HAP-1 (cell line): ENCODE data around the gene PDGFD.

ENCODE experiments used
- DNase-seq, 2 experiments: peaks; one replicate each; pipeline ENCODE4 v3.0.0-alpha.2; 2016 to 2020; ENCODE audit warnings: low spot score in 2 of 2
- H3K27me3 ChIP-seq: fragments of 250-450 bp; sonication (Bioruptor Pico); 2 replicates; pipeline ENCODE4 v1.5.1; 2020; ENCODE audit warnings: low read depth, mild to moderate bottlenecking, moderate library complexity
- H3K36me3 ChIP-seq: fragments of 250-450 bp; sonication (Bioruptor Pico); replicated peaks from 2 replicates; pipeline ENCODE4 v1.5.1; 2020; ENCODE audit warnings: mild to moderate bottlenecking
- H3K4me1 ChIP-seq: fragments of 250-450 bp; sonication (Bioruptor Pico); 2 replicates; pipeline ENCODE4 v1.5.1; 2020; ENCODE audit warnings: mild to moderate bottlenecking
- H3K4me3 ChIP-seq: fragments of 250-450 bp; sonication (Bioruptor Pico); 2 replicates; pipeline ENCODE4 v1.5.1; 2020; ENCODE audit warnings: mild to moderate bottlenecking, moderate library complexity
- H3K9me3 ChIP-seq: fragments of 250-450 bp; sonication (Bioruptor Pico); 2 replicates; pipeline ENCODE4 v1.5.1; 2020; ENCODE audit warnings: mild to moderate bottlenecking, moderate library complexity
- in situ Hi-C: fragments of 300-500 bp; cut with MboI; formaldehyde crosslinking; loops from 3 replicates; pipeline ENCODE4 v1.14.3; 2020; ENCODE audit warnings: low sequenced_read_pairs, inconsistent platforms, mixed read lengths

PDGFD gene

DNA sequence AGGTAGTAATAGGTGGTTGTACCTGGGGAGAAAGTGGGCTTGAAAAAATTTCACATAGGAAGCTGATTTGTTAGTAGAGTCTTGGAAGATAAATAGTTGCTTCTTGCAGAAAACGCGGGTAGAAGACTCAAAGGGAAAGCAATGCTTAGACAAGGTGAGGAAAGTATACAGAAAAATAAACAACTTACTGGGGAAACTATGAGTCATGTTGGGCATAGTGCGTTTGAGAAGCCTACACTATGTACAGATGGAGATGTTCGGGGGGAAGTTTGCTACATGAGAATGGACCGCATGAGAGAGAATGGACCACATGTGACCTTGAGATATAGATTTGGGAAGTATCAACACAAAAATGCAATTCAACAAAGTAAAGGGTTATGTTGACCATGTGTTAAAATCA, 214.2 kb downstream of the PDGFD start:
- no peaks in the 10 kb centered on the region for H3K4me1 ChIP-seq
- no peak for DNase-seq
- no peaks in the 10 kb centered on the region; the same call in 1 of the 2 replicates for H3K27me3 ChIP-seq
- H3K36me3 ChIP-seq: no peaks in the 10 kb centered on the region
- H3K9me3 ChIP-seq: no peaks in the 10 kb centered on the region
- H3K4me3 ChIP-seq: no peak overlapping the region
- in situ Hi-C loops: no loop called here

DNA sequence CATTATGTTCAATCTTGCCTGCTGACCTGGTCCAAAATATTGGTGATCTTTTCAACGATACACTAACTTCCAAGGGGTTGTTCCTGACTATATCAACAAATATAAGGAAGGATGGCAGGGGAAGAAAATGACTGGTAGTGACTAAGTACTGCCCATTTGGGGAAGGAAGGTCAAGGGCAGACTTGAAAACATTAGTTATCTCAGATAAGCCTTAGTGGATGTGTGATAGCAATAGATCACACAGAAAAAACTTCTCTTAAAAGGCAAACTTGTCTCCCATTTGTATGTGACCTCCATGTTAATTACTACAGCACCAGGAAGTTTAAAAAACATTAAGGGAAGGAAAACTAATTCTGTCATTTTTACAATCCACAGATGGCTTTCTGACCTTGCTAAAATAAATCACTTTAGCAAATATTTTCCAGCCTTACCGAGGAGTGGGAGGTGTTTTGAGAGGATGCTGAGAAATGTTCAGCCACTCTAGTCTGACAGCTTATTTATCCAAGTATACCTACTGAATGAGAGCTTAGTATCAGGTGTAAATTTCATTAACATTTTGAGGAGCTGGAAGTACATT, 215.7 kb downstream of the PDGFD start:
- in situ Hi-C loops: no loop called here
- no peak overlapping the region for H3K4me3 ChIP-seq
- no peaks in the 10 kb centered on the region for H3K4me1 ChIP-seq
- no peaks in the 10 kb centered on the region for H3K36me3 ChIP-seq
- DNase-seq: no peak
- no peaks in the 10 kb centered on the region for H3K9me3 ChIP-seq
- H3K27me3 ChIP-seq: no peaks in the 10 kb centered on the region; the same call in 1 of the 2 replicates

DNA sequence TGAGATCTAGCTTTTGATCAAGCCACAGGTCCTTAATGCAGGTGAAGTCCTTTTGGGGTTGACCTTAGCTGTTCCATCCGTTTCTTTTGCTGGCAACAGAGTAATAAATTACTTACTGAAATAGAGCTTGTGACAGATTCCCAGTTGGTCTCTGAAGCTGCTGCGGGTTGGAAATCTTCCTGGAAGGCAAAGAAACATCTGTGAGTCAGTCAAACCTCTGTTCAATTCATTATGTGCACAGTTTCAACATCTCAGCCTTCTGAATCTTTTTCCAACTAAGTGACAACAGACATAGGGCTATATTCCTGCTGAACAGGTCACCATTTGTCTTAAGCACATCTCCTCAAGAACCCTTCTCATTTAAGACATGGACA, 216.4 kb downstream of the PDGFD start:
- H3K36me3 ChIP-seq: no peaks in the 10 kb centered on the region

DNA sequence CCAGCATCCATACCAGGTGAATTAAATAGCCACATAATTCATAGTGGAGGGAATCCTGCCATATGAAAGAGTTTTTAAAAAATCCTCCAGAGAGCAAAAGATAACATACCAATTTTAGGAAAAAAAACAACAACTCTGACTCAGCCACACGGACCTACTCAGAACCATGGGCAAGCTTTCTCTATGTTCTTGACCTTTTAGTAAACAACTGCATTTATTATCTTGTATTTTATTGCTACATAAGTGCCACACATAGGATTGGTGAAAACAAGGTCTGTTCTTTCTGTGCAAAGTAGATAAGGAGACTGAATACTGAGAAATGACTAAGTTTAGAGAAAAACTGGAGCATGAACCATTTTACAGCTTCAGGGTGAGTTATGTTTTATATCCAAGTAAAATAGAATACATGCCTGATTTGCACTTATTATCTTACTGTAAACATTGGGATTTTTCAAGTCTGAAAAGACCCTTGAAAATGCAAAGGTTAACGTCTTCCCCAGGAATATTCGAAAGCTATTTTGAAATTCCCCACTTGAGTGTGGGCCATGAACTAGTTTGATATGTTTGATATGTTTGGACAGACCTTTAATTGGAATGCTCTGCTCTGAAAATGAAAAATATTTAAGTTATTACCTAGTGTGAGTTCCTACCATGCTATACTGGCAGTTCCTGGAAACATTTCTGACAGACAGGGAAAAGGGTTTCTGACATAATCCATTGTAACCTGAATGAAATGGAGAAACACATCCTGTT, 217.0 kb downstream of the PDGFD start:
- no peak for DNase-seq
- in situ Hi-C loops: no loop called here

More for the DNA sequence above, 216.4 kb downstream of the PDGFD start:
- Histone ChIP-seq H3K4me1 (no peaks in the 10 kb centered on the region), H3K9me3 (no peaks in the 10 kb centered on the region), H3K4me3 (no peak overlapping the region), H3K27me3 (no peaks in the 10 kb centered on the region; the same call in 1 of the 2 replicates)
- in situ Hi-C loops: no loop called here
- no peak for DNase-seq

DNA sequence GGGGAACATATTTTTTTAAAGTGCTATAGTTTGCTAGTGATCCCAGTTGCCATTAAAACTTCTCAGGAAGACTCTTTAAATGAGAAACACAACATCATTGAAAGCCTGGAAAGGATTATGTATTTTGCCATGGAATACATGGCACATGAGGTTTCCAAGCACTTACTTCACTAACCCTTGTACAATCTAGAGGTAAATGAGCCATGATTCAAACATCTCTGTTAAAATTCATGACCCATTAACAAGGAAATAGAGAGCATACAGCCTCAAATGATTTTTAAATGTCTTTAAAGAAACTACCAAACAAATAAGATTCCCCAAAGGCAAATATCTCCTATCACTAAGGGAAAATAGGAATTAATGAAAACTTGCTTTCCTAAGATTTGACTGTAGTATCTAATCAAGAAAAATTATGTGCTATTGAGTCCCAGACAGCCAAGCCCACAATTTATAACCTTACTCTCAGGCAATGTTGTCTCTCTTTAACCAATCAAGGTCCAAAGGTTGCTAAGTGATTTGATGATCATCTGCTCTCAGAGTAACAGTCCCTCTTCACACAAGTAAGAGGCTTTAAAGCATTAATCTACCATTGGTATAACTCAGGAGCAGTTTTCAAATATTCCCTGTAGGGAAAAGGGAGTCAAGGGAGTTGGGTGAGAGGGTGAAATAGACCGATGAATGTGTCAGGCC, 219.6 kb downstream of the PDGFD start:
- H3K4me1 ChIP-seq: no peaks in the 10 kb centered on the region
- DNase-seq: no peak
- H3K27me3 ChIP-seq: no peaks in the 10 kb centered on the region; the same call in 1 of the 2 replicates
- H3K4me3 ChIP-seq: no peak overlapping the region
- no peaks in the 10 kb centered on the region for H3K36me3 ChIP-seq
- no peaks in the 10 kb centered on the region for H3K9me3 ChIP-seq
- in situ Hi-C loops: no loop called here

More for the DNA sequence above, 217.0 kb downstream of the PDGFD start:
- H3K27me3 ChIP-seq: no peaks in the 10 kb centered on the region; the same call in 1 of the 2 replicates
- H3K36me3 ChIP-seq: no peaks in the 10 kb centered on the region
- no peaks in the 10 kb centered on the region for H3K9me3 ChIP-seq
- no peaks in the 10 kb centered on the region for H3K4me1 ChIP-seq
- no peak overlapping the region for H3K4me3 ChIP-seq

DNA sequence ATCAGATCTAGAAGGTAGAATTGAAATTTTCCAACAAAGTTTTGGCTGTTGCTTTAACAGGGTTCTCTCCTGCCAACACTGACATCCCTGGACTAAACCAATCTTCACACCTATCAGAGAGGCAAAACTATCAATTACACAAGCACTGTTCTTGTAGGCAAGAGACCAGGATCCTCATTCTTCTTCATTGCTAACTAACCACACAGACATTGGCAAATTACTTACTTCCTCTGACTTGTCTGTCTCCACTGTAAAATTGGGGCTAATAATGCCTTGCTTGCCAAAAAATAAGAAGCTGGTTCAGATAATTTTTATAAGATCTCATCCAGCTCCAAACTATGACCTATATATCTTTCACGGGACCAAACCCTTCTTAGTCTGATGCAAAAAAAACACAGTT, 221.3 kb downstream of the PDGFD start:
- no peaks in the 10 kb centered on the region for H3K36me3 ChIP-seq
- no peak overlapping the region for H3K4me3 ChIP-seq
- no peaks in the 10 kb centered on the region for H3K9me3 ChIP-seq
- no peak for DNase-seq
- no peaks in the 10 kb centered on the region for H3K4me1 ChIP-seq
- H3K27me3 ChIP-seq: no peaks in the 10 kb centered on the region; the same call in 1 of the 2 replicates
- in situ Hi-C loops: no loop called here

DNA sequence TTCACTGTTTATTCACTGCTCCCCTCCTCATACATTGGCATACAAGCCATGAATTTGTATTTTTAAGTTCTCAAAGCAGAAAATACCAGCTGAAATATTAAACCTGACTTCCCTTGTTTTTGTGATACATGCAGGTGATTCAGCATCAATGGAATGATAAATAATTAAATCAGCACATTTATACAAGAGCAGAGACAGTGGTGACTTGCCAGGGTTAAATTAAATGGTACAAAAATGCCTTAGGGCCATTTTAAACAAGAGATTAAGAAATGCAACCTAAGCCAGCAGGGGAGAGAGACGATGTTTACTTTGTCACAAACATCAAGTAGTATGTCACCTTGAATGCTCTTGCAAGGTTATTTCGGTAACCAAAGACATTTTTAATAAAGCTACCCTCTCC, 223.4 kb downstream of the PDGFD start:
- Histone ChIP-seq H3K4me1 (no peaks in the 10 kb centered on the region), H3K27me3 (no peaks in the 10 kb centered on the region), H3K9me3 (no peaks in the 10 kb centered on the region), H3K4me3 (no peak overlapping the region), H3K36me3 (no peaks in the 10 kb centered on the region)
- in situ Hi-C loops: no loop called here
- DNase-seq: no peak

DNA sequence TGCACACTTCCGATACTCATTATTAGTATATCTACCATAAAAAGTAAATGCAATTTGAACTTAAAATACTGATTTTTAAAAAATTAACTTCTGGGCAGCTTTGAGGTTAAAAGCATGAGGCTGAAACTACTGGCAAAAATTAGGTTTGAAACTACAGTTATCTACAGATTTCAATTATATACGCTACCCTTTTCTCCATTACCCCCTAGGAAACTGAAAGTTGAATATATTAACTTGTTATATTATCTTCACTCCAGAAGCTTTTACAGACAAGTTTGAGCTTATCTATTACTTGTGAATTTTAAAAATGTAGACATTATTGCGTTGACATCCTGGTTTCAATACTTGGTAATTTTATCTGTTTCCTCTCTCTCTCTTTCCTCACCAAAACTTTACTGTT, 224.3 kb downstream of the PDGFD start:
- Histone ChIP-seq H3K4me3 (no peak overlapping the region), H3K9me3 (no peaks in the 10 kb centered on the region), H3K4me1 (no peaks in the 10 kb centered on the region), H3K36me3 (no peaks in the 10 kb centered on the region), H3K27me3 (no peaks in the 10 kb centered on the region)
- DNase-seq: no peak
- in situ Hi-C loops: no loop called here

DNA sequence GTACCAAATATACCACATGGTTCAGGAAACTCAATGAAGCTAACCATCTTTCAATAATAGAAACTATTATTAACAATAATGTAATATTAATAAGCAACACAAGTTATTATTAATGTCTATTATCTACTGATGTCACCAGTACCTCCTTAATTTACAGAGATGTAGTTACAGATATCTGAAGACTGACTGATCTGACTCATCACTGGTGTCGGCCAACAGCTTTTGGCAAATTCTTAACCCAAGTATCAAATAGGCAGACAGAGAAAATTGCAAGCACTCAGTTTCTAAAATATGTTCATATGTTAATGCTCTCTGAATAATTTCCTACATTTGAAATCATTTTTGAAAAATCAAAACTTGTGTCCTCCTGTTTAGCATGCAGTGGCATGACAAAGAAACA, 227.9 kb downstream of the PDGFD start:
- no peak for DNase-seq
- H3K9me3 ChIP-seq: no peaks in the 10 kb centered on the region
- in situ Hi-C loops: no loop called here

DNA sequence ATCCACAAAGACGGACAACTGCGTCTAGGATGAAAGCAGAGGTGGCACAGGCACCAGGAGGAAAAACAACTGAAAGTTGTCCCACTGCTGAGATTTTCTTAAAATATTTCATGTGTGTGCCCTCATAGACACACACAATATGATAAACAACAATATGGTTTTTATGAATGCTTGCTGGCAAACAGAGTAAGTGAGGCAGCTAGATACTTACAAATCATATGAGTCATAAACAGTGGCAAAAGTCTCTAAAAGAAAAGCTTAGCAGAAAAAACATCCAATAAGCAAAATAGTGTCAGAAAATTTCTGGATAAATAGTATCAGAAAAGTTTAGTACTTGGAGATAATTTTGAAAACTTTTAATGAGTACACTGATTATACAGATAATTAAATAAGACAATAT, 228.7 kb downstream of the PDGFD start:
- Histone ChIP-seq H3K9me3 (no peaks in the 10 kb centered on the region), H3K4me3 (no peak overlapping the region), H3K36me3 (no peaks in the 10 kb centered on the region), H3K27me3 (no peaks in the 10 kb centered on the region), H3K4me1 (no peaks in the 10 kb centered on the region)
- in situ Hi-C loops: no loop called here
- no peak for DNase-seq

More for the DNA sequence above, 227.9 kb downstream of the PDGFD start:
- Histone ChIP-seq H3K4me1 (no peaks in the 10 kb centered on the region), H3K4me3 (no peak overlapping the region), H3K27me3 (no peaks in the 10 kb centered on the region), H3K36me3 (no peaks in the 10 kb centered on the region)

DNA sequence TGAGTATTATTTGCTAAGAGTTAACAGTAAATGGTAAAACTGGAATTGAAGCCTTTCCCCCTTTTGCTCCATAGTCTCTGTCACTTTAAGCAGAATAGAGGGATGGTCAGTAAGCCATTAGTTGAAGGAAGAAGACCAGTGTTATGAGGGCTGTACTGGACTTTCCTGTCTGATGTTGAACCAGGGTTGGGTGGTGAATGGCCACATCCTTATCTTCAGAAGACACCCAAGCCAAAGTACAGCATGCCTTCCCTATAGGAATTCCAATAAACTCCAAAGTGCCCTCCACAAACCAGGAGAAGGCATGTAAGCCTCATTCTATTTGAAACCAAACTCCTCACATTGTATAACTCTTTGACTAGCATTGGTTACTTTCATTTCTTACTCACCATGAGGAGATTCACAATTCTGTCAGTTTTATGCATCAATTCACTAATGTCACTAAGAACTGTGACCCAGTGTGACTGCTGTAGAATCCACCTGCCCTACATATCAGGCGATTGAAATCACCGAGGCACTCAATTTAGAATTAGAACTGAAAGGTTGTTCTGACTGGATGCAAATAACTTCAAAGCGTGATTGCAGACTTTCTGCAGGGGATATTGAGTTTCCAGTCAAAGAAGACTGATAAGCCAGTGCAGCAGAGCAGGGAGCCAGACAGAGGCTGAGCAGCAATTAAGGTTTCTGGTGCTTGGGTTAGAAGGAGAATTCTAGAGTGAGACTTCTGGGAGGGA, 234.6 kb downstream of the PDGFD start:
- no peak for DNase-seq

DNA sequence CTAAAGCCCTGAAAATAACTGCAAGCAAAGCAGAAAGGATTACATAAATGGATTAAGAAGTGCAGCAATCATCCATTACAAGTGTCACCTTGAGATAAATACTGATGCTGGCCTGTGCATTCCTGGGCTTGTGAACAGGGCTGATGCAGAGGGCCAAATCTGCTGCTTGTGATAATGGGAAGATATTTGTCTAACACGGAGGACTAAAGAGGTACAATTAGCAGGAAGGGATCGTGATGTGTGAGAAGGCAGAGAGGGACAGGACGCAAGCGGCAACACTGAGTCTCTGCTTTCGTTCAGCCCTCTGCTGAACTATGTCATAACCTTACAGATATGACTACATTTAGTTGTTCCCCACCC, 235.2 kb downstream of the PDGFD start:
- in situ Hi-C loops: no loop called here
- no peaks in the 10 kb centered on the region for H3K36me3 ChIP-seq
- no peaks in the 10 kb centered on the region for H3K4me1 ChIP-seq

More for the DNA sequence above, 234.6 kb downstream of the PDGFD start:
- in situ Hi-C loops: no loop called here
- H3K4me3 ChIP-seq: no peak overlapping the region
- H3K27me3 ChIP-seq: no peaks in the 10 kb centered on the region
- H3K36me3 ChIP-seq: no peaks in the 10 kb centered on the region
- H3K9me3 ChIP-seq: no peaks in the 10 kb centered on the region
- H3K4me1 ChIP-seq: no peaks in the 10 kb centered on the region

DNA sequence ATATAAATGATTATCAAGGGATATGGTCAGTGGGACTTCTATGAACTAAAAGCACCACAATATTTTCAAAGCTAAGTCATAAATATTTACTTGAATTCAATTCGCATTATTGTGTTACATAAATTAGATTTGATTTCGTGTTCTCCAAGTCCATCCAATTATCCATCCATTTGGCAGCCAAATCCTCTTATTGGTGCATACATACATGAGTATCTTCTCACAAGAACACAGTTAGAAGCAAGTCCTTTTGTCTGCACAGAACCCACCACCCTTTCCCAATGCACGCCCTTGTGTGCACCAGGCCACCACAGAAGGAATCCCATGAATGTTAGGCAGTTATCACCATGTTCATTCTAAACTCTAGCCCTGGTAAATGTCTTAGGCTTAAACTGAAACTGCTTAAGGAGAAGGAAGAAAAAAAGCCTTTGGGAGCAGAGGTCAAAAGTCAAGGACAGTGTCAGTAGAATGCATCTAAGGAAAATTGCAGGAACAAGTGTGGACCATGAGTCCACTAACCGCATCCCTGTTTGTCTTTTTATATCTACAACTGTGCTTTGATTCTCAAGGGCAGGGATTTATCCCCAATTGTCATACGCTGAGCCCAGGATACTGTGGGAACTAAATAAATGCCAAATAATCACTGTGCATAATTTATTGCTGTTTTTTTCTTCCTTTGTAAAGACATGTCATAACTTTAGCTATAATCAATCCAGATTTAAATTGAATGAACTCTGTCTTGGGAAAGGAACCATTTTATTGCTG, 235.7 kb downstream of the PDGFD start:
- Histone ChIP-seq H3K4me3 (no peak overlapping the region), H3K4me1 (no peaks in the 10 kb centered on the region), H3K27me3 (no peaks in the 10 kb centered on the region), H3K9me3 (no peaks in the 10 kb centered on the region), H3K36me3 (no peaks in the 10 kb centered on the region)
- in situ Hi-C loops: no loop called here
- no peak for DNase-seq

More for the DNA sequence above, 235.2 kb downstream of the PDGFD start:
- H3K27me3 ChIP-seq: no peaks in the 10 kb centered on the region
- H3K4me3 ChIP-seq: no peak overlapping the region
- DNase-seq: peak in 1 of 2 experiments; percentile 3
- H3K9me3 ChIP-seq: no peaks in the 10 kb centered on the region
